GM12892 (cell line): ENCODE measurements around the gene KLHL6.

Source experiments
- POLR2AphosphoS5 ChIP-seq: IDR thresholded peaks from 2 replicates; pipeline ENCODE4 v1.6.1; 2011; ENCODE audit warnings: low read depth, low read length, control low read depth
- TAF1 ChIP-seq: IDR thresholded peaks from 2 replicates; pipeline ENCODE4 v1.6.1; 2011; ENCODE audit warnings: low read depth, mild to moderate bottlenecking, control low read depth, low read length, borderline replicate concordance

GRCh38 chr3:183582161-183582560 lies 26.7 kb upstream of the KLHL6 start:
- TF ChIP-seq POLR2AphosphoS5 (no peak), TAF1 (no peak)
